ENCODE measurements around the gene NAV3. TPM values are rescaled to one million over a fixed set of nuclear protein-coding genes. Genes with fewer than 3 reads are reported as not detected.

Gene NAV3
- total RNA-seq, 2 donors from 2014 or later: 0.20 to 1.9 TPM

DNA sequence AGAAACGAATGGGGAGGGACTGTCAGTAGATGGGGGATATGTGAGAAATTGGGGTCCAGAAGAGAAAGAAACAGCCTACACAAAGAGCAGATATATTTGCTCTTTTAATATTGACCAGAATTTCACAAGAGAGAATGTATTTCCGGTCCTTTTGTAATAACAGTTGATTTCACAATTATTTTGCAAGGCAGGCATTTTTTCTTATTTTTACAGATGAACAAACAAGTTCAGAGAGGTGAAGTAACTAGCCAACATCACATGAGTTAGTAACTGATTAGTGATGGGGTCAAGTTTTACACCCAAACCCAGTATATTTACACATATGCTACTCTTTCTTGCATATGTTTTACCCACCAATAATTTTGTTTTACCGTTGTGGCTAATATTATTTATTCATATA is 188.2 kb downstream of the NAV3 start:
- no peaks in the 10 kb centered on the region for H3K36me3 ChIP-seq (ENCODE audit: control insufficient read depth, insufficient read depth, low read length)
- Mint-ChIP-seq H3K4me3 (no peak overlapping the region), H3K9me3 (no peaks in the 10 kb centered on the region), H3K27me3 (ENCODE audit: insufficient read depth) (no peaks in the 10 kb centered on the region), H3K4me1 (no peaks in the 10 kb centered on the region), H3K27ac (no peak overlapping the region), H3K36me3 (ENCODE audit: low read depth) (no peaks in the 10 kb centered on the region)
- H3K27me3 ChIP-seq (ENCODE audit: control insufficient read depth, insufficient read depth, low read length, poor library complexity, severe bottlenecking): no peaks in the 10 kb centered on the region
- no peaks in the 10 kb centered on the region for H3K4me1 ChIP-seq (ENCODE audit: control insufficient read depth, insufficient read depth, low read length)
- no peak for DNase-seq
- H3K9me3 ChIP-seq (ENCODE audit: control insufficient read depth, low read length): no peaks in the 10 kb centered on the region
- H3K27ac ChIP-seq (ENCODE audit: low read depth, low read length): no peak overlapping the region
- TF ChIP-seq CTCF (conservative IDR thresholded peaks at IDR 0.05): no peak
- 67 to 96% methylated on average over 1 to 2 of the region's 3 CpGs for WGBS, 2 experiments (ENCODE audit: insufficient coverage in 1 of 2, insufficient read length in 1 of 2)
- H3K9ac ChIP-seq (ENCODE audit: extremely low read depth, low read length, poor library complexity, severe bottlenecking): no peak overlapping the region
- H3K4me3 ChIP-seq (ENCODE audit: low read length): no peak overlapping the region

GRCh38 chr12:78028426-78028825 is 197.7 kb downstream of the NAV3 start:
- Histone ChIP-seq H3K36me3 (ENCODE audit: control insufficient read depth, insufficient read depth, low read length) (no peaks in the 10 kb centered on the region), H3K9ac (ENCODE audit: extremely low read depth, low read length, poor library complexity, severe bottlenecking) (no peak overlapping the region), H3K4me1 (ENCODE audit: control insufficient read depth, insufficient read depth, low read length) (no peaks in the 10 kb centered on the region), H3K27ac (ENCODE audit: low read depth, low read length) (no peak overlapping the region), H3K9me3 (ENCODE audit: control insufficient read depth, low read length) (no peaks in the 10 kb centered on the region), H3K4me3 (ENCODE audit: low read length) (no peak overlapping the region), H3K27me3 (ENCODE audit: control insufficient read depth, insufficient read depth, low read length, poor library complexity, severe bottlenecking) (no peaks in the 10 kb centered on the region)
- TF ChIP-seq CTCF (conservative IDR thresholded peaks at IDR 0.05): no peak
- Mint-ChIP-seq H3K27ac (no peak overlapping the region), H3K9me3 (no peaks in the 10 kb centered on the region), H3K36me3 (ENCODE audit: low read depth) (no peaks in the 10 kb centered on the region), H3K4me1 (no peaks in the 10 kb centered on the region), H3K27me3 (ENCODE audit: insufficient read depth) (no peaks in the 10 kb centered on the region), H3K4me3 (no peak overlapping the region)
- 86 to 88% methylated on average over 1 of the region's 1 CpG for WGBS, 2 experiments (ENCODE audit: insufficient coverage in 1 of 2, insufficient read length in 1 of 2)
- no peak for DNase-seq

DNA sequence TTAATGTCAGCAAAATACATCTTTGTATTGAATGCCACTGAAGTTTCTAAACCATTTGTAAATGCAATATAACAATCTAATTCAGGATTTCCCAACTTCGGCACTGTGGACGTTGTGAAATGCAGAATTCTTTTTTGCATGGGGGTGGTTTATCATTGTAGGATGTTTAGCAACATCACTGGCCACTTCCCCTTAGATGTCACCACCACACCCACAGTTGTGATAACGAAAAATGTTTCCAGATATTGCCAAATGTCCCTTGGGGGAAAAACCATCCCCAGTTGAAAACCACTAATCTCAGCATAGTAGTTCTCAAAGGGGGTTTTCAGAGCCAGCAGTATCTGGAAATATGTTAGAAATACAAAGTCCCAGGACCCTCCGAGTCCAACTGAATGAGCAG is 203.3 kb downstream of the NAV3 start:
- no peaks in the 10 kb centered on the region for H3K36me3 Mint-ChIP-seq (ENCODE audit: low read depth)
- WGBS, 2 experiments (ENCODE audit: insufficient coverage in 1 of 2, insufficient read length in 1 of 2): 76 to 100% methylated on average over 1 to 4 of the region's 4 CpGs
- H3K4me3 Mint-ChIP-seq: no peak overlapping the region

More for the DNA sequence above, 203.3 kb downstream of the NAV3 start:
- Mint-ChIP-seq H3K27me3 (ENCODE audit: insufficient read depth) (no peaks in the 10 kb centered on the region), H3K9me3 (no peaks in the 10 kb centered on the region), H3K27ac (no peak overlapping the region), H3K4me1 (peaks cover 1% of the 10 kb centered on the region)
- H3K9ac ChIP-seq (ENCODE audit: extremely low read depth, low read length, poor library complexity, severe bottlenecking): no peak overlapping the region
- H3K36me3 ChIP-seq (ENCODE audit: control insufficient read depth, insufficient read depth, low read length): no peaks in the 10 kb centered on the region
- no peaks in the 10 kb centered on the region for H3K9me3 ChIP-seq (ENCODE audit: control insufficient read depth, low read length)
- TF ChIP-seq CTCF (conservative IDR thresholded peaks at IDR 0.05): no peak
- no peak overlapping the region for H3K27ac ChIP-seq (ENCODE audit: low read depth, low read length)
- DNase-seq: no peak
- H3K4me1 ChIP-seq (ENCODE audit: control insufficient read depth, insufficient read depth, low read length): no peaks in the 10 kb centered on the region
- H3K27me3 ChIP-seq (ENCODE audit: control insufficient read depth, insufficient read depth, low read length, poor library complexity, severe bottlenecking): no peaks in the 10 kb centered on the region
- no peak overlapping the region for H3K4me3 ChIP-seq (ENCODE audit: low read length)
